ENCODE results near the gene NR1H3. TPM values are rescaled to one million over a fixed set of nuclear protein-coding genes. Genes with fewer than 3 reads are reported as not detected.
"Not testable (repeated sequence)": the region's sequence is repeated elsewhere in the genome, so short reads cannot be mapped to it uniquely, and the experiment has no call there.

NR1H3 gene
- total RNA-seq, 1 donor from 2014 or later: 14.4 TPM

- H3K4me3 Mint-ChIP-seq (ENCODE audit: unreplicated experiment): no peak overlapping the region
- no peaks in the 10 kb centered on the region for H3K9me3 Mint-ChIP-seq (ENCODE audit: unreplicated experiment)
- DNase-seq (ENCODE audit: extremely low spot score, unreplicated experiment): no peak
- no peak overlapping the region for H3K27ac Mint-ChIP-seq (ENCODE audit: unreplicated experiment)
- peaks cover 5% of the 10 kb centered on the region for H3K4me1 Mint-ChIP-seq (ENCODE audit: unreplicated experiment)
- no peaks in the 10 kb centered on the region for H3K27me3 Mint-ChIP-seq (ENCODE audit: unreplicated experiment)
- TF ChIP-seq CTCF (IDR thresholded peaks at IDR 0.05): no peak
- peaks cover 45% of the 10 kb centered on the region for H3K36me3 Mint-ChIP-seq (ENCODE audit: unreplicated experiment)
Measured at GRCh38 chr11:47308050-47308823, 50.4 kb downstream of the NR1H3 start.

GRCh38 chr11:47314992-47315391, 57.2 kb downstream of the NR1H3 start:
- H3K36me3 Mint-ChIP-seq (ENCODE audit: unreplicated experiment): peaks cover 36% of the 10 kb centered on the region
- no peaks in the 10 kb centered on the region for H3K9me3 Mint-ChIP-seq (ENCODE audit: unreplicated experiment)
- TF ChIP-seq CTCF (IDR thresholded peaks at IDR 0.05): no peak
- no peak for DNase-seq (ENCODE audit: extremely low spot score, unreplicated experiment)
- no peak overlapping the region for H3K27ac Mint-ChIP-seq (ENCODE audit: unreplicated experiment)
- no peaks in the 10 kb centered on the region for H3K27me3 Mint-ChIP-seq (ENCODE audit: unreplicated experiment)
- H3K4me1 Mint-ChIP-seq (ENCODE audit: unreplicated experiment): no peaks in the 10 kb centered on the region
- no peak overlapping the region for H3K4me3 Mint-ChIP-seq (ENCODE audit: unreplicated experiment)

GRCh38 chr11:47316501-47316900, 58.7 kb downstream of the NR1H3 start:
- DNase-seq (ENCODE audit: extremely low spot score, unreplicated experiment); H3K27ac Mint-ChIP-seq (ENCODE audit: unreplicated experiment); H3K4me1 Mint-ChIP-seq (ENCODE audit: unreplicated experiment); H3K27me3 Mint-ChIP-seq (ENCODE audit: unreplicated experiment); H3K9me3 Mint-ChIP-seq (ENCODE audit: unreplicated experiment); H3K4me3 Mint-ChIP-seq (ENCODE audit: unreplicated experiment): not testable (repeated sequence)
- H3K36me3 Mint-ChIP-seq (ENCODE audit: unreplicated experiment): peaks cover 33% of the 10 kb centered on the region

- no peak for TF ChIP-seq CTCF (IDR thresholded peaks at IDR 0.05)
- no peaks in the 10 kb centered on the region for H3K4me1 Mint-ChIP-seq (ENCODE audit: unreplicated experiment)
- H3K27me3 Mint-ChIP-seq (ENCODE audit: unreplicated experiment): no peaks in the 10 kb centered on the region
- no peak for DNase-seq (ENCODE audit: extremely low spot score, unreplicated experiment)
- H3K27ac Mint-ChIP-seq (ENCODE audit: unreplicated experiment): no peak overlapping the region
- H3K36me3 Mint-ChIP-seq (ENCODE audit: unreplicated experiment): peaks cover 38% of the 10 kb centered on the region
- no peaks in the 10 kb centered on the region for H3K9me3 Mint-ChIP-seq (ENCODE audit: unreplicated experiment)
- no peak overlapping the region for H3K4me3 Mint-ChIP-seq (ENCODE audit: unreplicated experiment)
Measured at GRCh38 chr11:47317064-47317828, 59.5 kb downstream of the NR1H3 start.

- no peak overlapping the region for H3K4me3 Mint-ChIP-seq (ENCODE audit: unreplicated experiment)
Measured at GRCh38 chr11:47318166-47318565, 60.4 kb downstream of the NR1H3 start.

More at GRCh38 chr11:47318166-47318565, 60.4 kb downstream of the NR1H3 start:
- no peaks in the 10 kb centered on the region for H3K4me1 Mint-ChIP-seq (ENCODE audit: unreplicated experiment)
- TF ChIP-seq CTCF (IDR thresholded peaks at IDR 0.05): no peak
- H3K36me3 Mint-ChIP-seq (ENCODE audit: unreplicated experiment): peaks cover 34% of the 10 kb centered on the region
- no peaks in the 10 kb centered on the region for H3K9me3 Mint-ChIP-seq (ENCODE audit: unreplicated experiment)
- H3K27ac Mint-ChIP-seq (ENCODE audit: unreplicated experiment): no peak overlapping the region
- no peak for DNase-seq (ENCODE audit: extremely low spot score, unreplicated experiment)
- H3K27me3 Mint-ChIP-seq (ENCODE audit: unreplicated experiment): no peaks in the 10 kb centered on the region

Other genes with a start within 250 kb of the NR1H3 start
- 73.4 and 77.4 TPM in 2 replicates for gene ARFGAP2, start 81.1 kb upstream of the NR1H3 start, total RNA-seq
- 90.3 and 93.3 TPM in 2 replicates for gene PACSIN3, start 71.6 kb upstream of the NR1H3 start, total RNA-seq
- 53.8 and 54.2 TPM in 2 replicates for gene DDB2, start 43.0 kb upstream of the NR1H3 start, total RNA-seq
- 55.7 and 60.5 TPM in 2 replicates for gene ACP2, start 9.2 kb upstream of the NR1H3 start, total RNA-seq
- gene MADD, start 12.1 kb downstream of the NR1H3 start, total RNA-seq: 55.4 and 67.2 TPM in 2 replicates
- not detected in 2 replicates for gene MYBPC3, start 94.7 kb downstream of the NR1H3 start, total RNA-seq
- gene SPI1, start 120.6 kb downstream of the NR1H3 start, total RNA-seq: not detected in 2 replicates
- 95.4 and 98.7 TPM in 2 replicates for gene SLC39A13, start 150.6 kb downstream of the NR1H3 start, total RNA-seq
- gene PSMC3, start 168.4 kb downstream of the NR1H3 start, total RNA-seq: 123 and 126 TPM in 2 replicates
- 0.24 and 0.42 TPM in 2 replicates for gene RAPSN, start 191.1 kb downstream of the NR1H3 start, total RNA-seq